BLaER1 (cell line): ENCODE measurements around the gene SAMD3.
"Not testable (repeated sequence)": the region's sequence is repeated elsewhere in the genome, so short reads cannot be mapped to it uniquely, and the experiment has no call there.

ENCODE experiments used
- H3K27ac ChIP-seq: shearing (Covaris generic); formaldehyde crosslinking; 2 replicates; pipeline ENCODE4 v1.8.1; 2022
- H3K27me3 ChIP-seq: shearing (Covaris generic); formaldehyde crosslinking; 2 replicates; pipeline ENCODE4 v1.8.1; 2022
- H3K36me3 ChIP-seq: shearing (Covaris generic); formaldehyde crosslinking; 2 replicates; pipeline ENCODE4 v1.8.1; 2022
- H3K4me1 ChIP-seq: shearing (Covaris generic); formaldehyde crosslinking; 2 replicates; pipeline ENCODE4 v1.8.1; 2022
- H3K4me2 ChIP-seq: shearing (Covaris generic); formaldehyde crosslinking; 2 replicates; pipeline ENCODE4 v1.8.1; 2022
- H3K4me3 ChIP-seq: shearing (Covaris generic); formaldehyde crosslinking; 2 replicates; pipeline ENCODE4 v1.8.1; 2022
- H3K9ac ChIP-seq: shearing (Covaris generic); formaldehyde crosslinking; 2 replicates; pipeline ENCODE4 v1.8.1; 2022
- H3K9me3 ChIP-seq: shearing (Covaris generic); formaldehyde crosslinking; 2 replicates; pipeline ENCODE4 v1.8.1; 2022
- H4K20me1 ChIP-seq: shearing (Covaris generic); formaldehyde crosslinking; 2 replicates; pipeline ENCODE4 v1.8.1; 2022
- Cebpa-rat ChIP-seq: shearing (Covaris generic); IDR thresholded peaks from 2 replicates; pipeline ENCODE4 v1.8.1; 2022

The SAMD3 gene

GRCh38 chr6:130183271-130184222 lies 39.2 kb downstream of the SAMD3 start:
- H3K36me3 ChIP-seq = no peaks in the 10 kb centered on the region
- no peak overlapping the region for H3K27ac ChIP-seq
- H3K4me3 ChIP-seq = no peak overlapping the region
- H3K9ac ChIP-seq = no peak overlapping the region
- H3K27me3 ChIP-seq = no peaks in the 10 kb centered on the region
- TF ChIP-seq Cebpa-rat = no peak
- no peaks in the 10 kb centered on the region for H3K9me3 ChIP-seq
- 0 out of 2 replicates have a peak, but pooled peaks cover 5% of the 10 kb centered on the region for H3K4me1 ChIP-seq
- H4K20me1 ChIP-seq = no peaks in the 10 kb centered on the region
- peak overlapping the region; percentile 37; the same call in 1 of the 2 replicates for H3K4me2 ChIP-seq

- TF ChIP-seq Cebpa-rat = no peak
- Histone ChIP-seq H3K9ac (no peak overlapping the region), H3K27me3 (no peaks in the 10 kb centered on the region), H3K4me2 (no peak overlapping the region), H3K4me1 (0 out of 2 replicates have a peak, but pooled peaks cover 11% of the 10 kb centered on the region), H3K4me3 (no peak overlapping the region), H3K36me3 (no peaks in the 10 kb centered on the region), H3K27ac (no peak overlapping the region), H3K9me3 (no peaks in the 10 kb centered on the region), H4K20me1 (no peaks in the 10 kb centered on the region)
These were observed 40.3 kb downstream of the SAMD3 start for GRCh38 chr6:130182466-130182865.

- no peaks in the 10 kb centered on the region for H3K36me3 ChIP-seq
- H3K27me3 ChIP-seq = no peaks in the 10 kb centered on the region
- 0 out of 2 replicates have a peak, but pooled peaks cover 7% of the 10 kb centered on the region for H3K4me1 ChIP-seq
- no peak overlapping the region for H3K9ac ChIP-seq
- no peak overlapping the region for H3K4me3 ChIP-seq
- no peaks in the 10 kb centered on the region; the same call in 1 of the 2 replicates for H3K9me3 ChIP-seq
- H3K27ac ChIP-seq = no peak overlapping the region
- no peak for TF ChIP-seq Cebpa-rat
- no peak overlapping the region for H3K4me2 ChIP-seq
- H4K20me1 ChIP-seq = no peaks in the 10 kb centered on the region
These were observed 44.1 kb downstream of the SAMD3 start for GRCh38 chr6:130178692-130179091.

- Histone ChIP-seq H3K27me3 (no peaks in the 10 kb centered on the region), H3K36me3 (no peaks in the 10 kb centered on the region), H3K4me3 (no peak overlapping the region), H4K20me1 (no peaks in the 10 kb centered on the region), H3K4me2 (no peak overlapping the region), H3K4me1 (0 out of 2 replicates have a peak, but pooled peaks cover 5% of the 10 kb centered on the region), H3K9me3 (peaks cover 15% of the 10 kb centered on the region; the same call in 1 of the 2 replicates), H3K27ac (no peak overlapping the region), H3K9ac (no peak overlapping the region)
- no peak for TF ChIP-seq Cebpa-rat
These were observed 46.4 kb downstream of the SAMD3 start for GRCh38 chr6:130176378-130176777.

GRCh38 chr6:130173377-130174004 lies 49.3 kb downstream of the SAMD3 start:
- H3K4me3 ChIP-seq, H3K27me3 ChIP-seq, H3K4me2 ChIP-seq, H3K27ac ChIP-seq, H3K36me3 ChIP-seq, H4K20me1 ChIP-seq, H3K4me1 ChIP-seq, H3K9ac ChIP-seq: not testable (repeated sequence)
- H3K9me3 ChIP-seq = peaks cover 20% of the 10 kb centered on the region; the same call in 1 of the 2 replicates

GRCh38 chr6:130170160-130170559 lies 52.6 kb downstream of the SAMD3 start:
- not testable (repeated sequence) for H3K27ac ChIP-seq, H3K36me3 ChIP-seq, H4K20me1 ChIP-seq, H3K4me1 ChIP-seq, H3K4me2 ChIP-seq, H3K9ac ChIP-seq, H3K4me3 ChIP-seq, H3K27me3 ChIP-seq
- H3K9me3 ChIP-seq = peaks cover 20% of the 10 kb centered on the region; the same call in 1 of the 2 replicates

GRCh38 chr6:130167655-130168054 lies 55.1 kb downstream of the SAMD3 start:
- no peaks in the 10 kb centered on the region for H3K27me3 ChIP-seq
- peaks cover 14% of the 10 kb centered on the region; the same call in 1 of the 2 replicates for H3K9me3 ChIP-seq
- H3K4me3 ChIP-seq = no peak overlapping the region
- TF ChIP-seq Cebpa-rat = no peak
- no peaks in the 10 kb centered on the region for H4K20me1 ChIP-seq
- H3K9ac ChIP-seq = no peak overlapping the region
- H3K4me2 ChIP-seq = no peak overlapping the region
- no peak overlapping the region for H3K27ac ChIP-seq
- peaks cover 5% of the 10 kb centered on the region for H3K4me1 ChIP-seq
- H3K36me3 ChIP-seq = no peaks in the 10 kb centered on the region

GRCh38 chr6:130164251-130164650 lies 58.5 kb downstream of the SAMD3 start:
- Histone ChIP-seq H3K4me1 (peaks cover 5% of the 10 kb centered on the region), H3K9ac (no peak overlapping the region), H3K27me3 (no peaks in the 10 kb centered on the region), H3K36me3 (no peaks in the 10 kb centered on the region), H4K20me1 (no peaks in the 10 kb centered on the region), H3K27ac (no peak overlapping the region), H3K9me3 (0 out of 2 replicates have a peak, but pooled peaks cover 2% of the 10 kb centered on the region), H3K4me2 (no peak overlapping the region), H3K4me3 (no peak overlapping the region)
- TF ChIP-seq Cebpa-rat = no peak

GRCh38 chr6:130163266-130163665 lies 59.5 kb downstream of the SAMD3 start:
- no peak for TF ChIP-seq Cebpa-rat
- Histone ChIP-seq H3K4me2 (no peak overlapping the region), H3K36me3 (no peaks in the 10 kb centered on the region), H3K27me3 (no peaks in the 10 kb centered on the region), H3K27ac (no peak overlapping the region), H3K4me1 (peaks cover 5% of the 10 kb centered on the region), H3K4me3 (no peak overlapping the region), H3K9ac (no peak overlapping the region), H4K20me1 (no peaks in the 10 kb centered on the region), H3K9me3 (peaks cover 12% of the 10 kb centered on the region; the same call in 1 of the 2 replicates)

- Histone ChIP-seq H3K27me3 (no peaks in the 10 kb centered on the region), H4K20me1 (no peaks in the 10 kb centered on the region), H3K27ac (no peak overlapping the region), H3K36me3 (no peaks in the 10 kb centered on the region), H3K4me1 (peaks cover 5% of the 10 kb centered on the region), H3K9ac (no peak overlapping the region), H3K4me3 (no peak overlapping the region), H3K4me2 (no peak overlapping the region), H3K9me3 (peaks cover 13% of the 10 kb centered on the region; the same call in 1 of the 2 replicates)
- TF ChIP-seq Cebpa-rat = no peak
These were observed 60.3 kb downstream of the SAMD3 start for GRCh38 chr6:130162421-130162820.
